Upper lobe of left lung (tissue), 4 donors: ENCODE data around the gene FBXW8.

Experiments used
- POLR2A ChIP-seq, 4 donors: fragments of 450-650 bp; IDR thresholded peaks; one replicate each; pipeline ENCODE4 v1.5.1; 2016 to 2017; ENCODE audit warnings: antibody characterized with exemption in 4 of 4, mild to moderate bottlenecking in 2 of 4
- POLR2AphosphoS5 ChIP-seq, 2 donors: sonication (generic); formaldehyde crosslinking; IDR thresholded peaks; one replicate each; pipeline ENCODE4 v1.5.1; 2017; ENCODE audit warnings: antibody characterized with exemption in 2 of 2
- TF ChIP-seq, protein P1 (sequence below), 6 experiments: fragments of 450-650 bp in 4 of 6; fragments of 200-600 bp in 2 of 6; sonication (generic) in 2 of 6; IDR thresholded peaks; one replicate each; pipeline ENCODE4 v1.5.1; 2016 to 2019; ENCODE audit warnings: antibody characterized with exemption in 6 of 6

DNA sequence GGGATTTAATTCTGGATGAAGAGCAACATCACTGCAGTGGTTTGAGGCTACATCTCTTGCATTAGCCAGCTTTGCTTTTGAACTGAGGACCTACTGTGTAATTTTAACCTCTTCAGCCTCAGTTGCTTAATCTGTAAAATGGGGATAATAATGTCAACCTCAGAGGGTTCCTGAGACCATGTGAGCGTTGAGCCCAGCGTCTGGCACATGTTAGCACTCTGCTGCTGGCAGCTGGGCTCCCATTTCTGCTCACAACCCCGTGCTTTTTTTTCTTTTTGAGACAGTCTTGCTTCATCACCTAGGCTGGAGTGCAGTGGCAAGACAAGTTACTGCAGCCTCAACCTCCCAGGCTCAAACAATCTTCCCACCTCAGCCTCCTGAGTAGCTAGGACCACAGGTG lies 156.9 kb downstream of the FBXW8 start:
- no peak for TF ChIP-seq POLR2AphosphoS5 (IDR thresholded peaks at IDR 0.05)
- TF ChIP-seq, protein P1, sequence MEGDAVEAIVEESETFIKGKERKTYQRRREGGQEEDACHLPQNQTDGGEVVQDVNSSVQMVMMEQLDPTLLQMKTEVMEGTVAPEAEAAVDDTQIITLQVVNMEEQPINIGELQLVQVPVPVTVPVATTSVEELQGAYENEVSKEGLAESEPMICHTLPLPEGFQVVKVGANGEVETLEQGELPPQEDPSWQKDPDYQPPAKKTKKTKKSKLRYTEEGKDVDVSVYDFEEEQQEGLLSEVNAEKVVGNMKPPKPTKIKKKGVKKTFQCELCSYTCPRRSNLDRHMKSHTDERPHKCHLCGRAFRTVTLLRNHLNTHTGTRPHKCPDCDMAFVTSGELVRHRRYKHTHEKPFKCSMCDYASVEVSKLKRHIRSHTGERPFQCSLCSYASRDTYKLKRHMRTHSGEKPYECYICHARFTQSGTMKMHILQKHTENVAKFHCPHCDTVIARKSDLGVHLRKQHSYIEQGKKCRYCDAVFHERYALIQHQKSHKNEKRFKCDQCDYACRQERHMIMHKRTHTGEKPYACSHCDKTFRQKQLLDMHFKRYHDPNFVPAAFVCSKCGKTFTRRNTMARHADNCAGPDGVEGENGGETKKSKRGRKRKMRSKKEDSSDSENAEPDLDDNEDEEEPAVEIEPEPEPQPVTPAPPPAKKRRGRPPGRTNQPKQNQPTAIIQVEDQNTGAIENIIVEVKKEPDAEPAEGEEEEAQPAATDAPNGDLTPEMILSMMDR (IDR thresholded peaks at IDR 0.05): no peak
- no peak for TF ChIP-seq POLR2A (IDR thresholded peaks at IDR 0.05)
